Measurements from ENCODE around the gene AMN1.

DNA sequence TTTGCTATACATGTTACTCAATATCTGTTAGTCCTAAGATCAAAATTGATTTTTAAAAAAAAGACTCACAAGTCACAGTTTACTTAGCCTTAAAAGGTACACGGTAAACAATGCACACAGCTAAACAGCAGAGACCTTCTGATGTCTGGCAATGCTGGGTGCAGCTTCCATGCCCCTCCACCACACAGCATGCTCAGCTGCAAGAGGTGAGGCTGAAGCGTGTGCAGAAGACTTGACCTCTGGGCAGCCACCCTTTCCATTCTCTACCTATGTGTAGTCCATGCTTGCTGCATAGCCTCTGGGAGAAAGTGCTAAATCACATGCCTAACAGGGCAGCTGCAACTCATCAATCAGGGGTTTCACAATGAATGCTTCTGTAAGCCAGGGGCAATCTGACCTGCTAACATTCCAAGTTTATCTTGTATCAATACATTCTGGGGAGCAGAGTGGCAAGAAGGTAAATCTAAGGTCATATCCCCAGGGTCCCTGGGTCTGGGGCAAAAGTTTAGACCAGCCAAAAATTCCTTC is 44.5 kb upstream of the AMN1 start:
- TF ChIP-seq, protein P1, sequence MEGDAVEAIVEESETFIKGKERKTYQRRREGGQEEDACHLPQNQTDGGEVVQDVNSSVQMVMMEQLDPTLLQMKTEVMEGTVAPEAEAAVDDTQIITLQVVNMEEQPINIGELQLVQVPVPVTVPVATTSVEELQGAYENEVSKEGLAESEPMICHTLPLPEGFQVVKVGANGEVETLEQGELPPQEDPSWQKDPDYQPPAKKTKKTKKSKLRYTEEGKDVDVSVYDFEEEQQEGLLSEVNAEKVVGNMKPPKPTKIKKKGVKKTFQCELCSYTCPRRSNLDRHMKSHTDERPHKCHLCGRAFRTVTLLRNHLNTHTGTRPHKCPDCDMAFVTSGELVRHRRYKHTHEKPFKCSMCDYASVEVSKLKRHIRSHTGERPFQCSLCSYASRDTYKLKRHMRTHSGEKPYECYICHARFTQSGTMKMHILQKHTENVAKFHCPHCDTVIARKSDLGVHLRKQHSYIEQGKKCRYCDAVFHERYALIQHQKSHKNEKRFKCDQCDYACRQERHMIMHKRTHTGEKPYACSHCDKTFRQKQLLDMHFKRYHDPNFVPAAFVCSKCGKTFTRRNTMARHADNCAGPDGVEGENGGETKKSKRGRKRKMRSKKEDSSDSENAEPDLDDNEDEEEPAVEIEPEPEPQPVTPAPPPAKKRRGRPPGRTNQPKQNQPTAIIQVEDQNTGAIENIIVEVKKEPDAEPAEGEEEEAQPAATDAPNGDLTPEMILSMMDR (optimal IDR thresholded peaks at IDR 0.05 in 1 of 3, IDR thresholded peaks at IDR 0.05 in 1 of 3, conservative IDR thresholded peaks at IDR 0.05 in 1 of 3; ENCODE audit: extremely low read depth in 1 of 3, insufficient read depth in 2 of 3, low read length in 3 of 3): no peak
- no peak for TF ChIP-seq EZH2 (IDR thresholded peaks at IDR 0.05; ENCODE audit: low read length)

Data from keratinocyte (primary cell).